ENCODE results near the gene HCN4.
"Not testable (repeated sequence)": the region's sequence is repeated elsewhere in the genome, so short reads cannot be mapped to it uniquely, and the experiment has no call there.

The HCN4 gene

GRCh38 chr15:73368301-73369136 lies at the start of gene HCN4:
TSS of gene HCN4 (minus strand) at chr15:73368958. CDS start at chr15:73368270, 688 bp downstream.
- no peaks in the 10 kb centered on the region for H3K9me3 Mint-ChIP-seq
- peaks cover 50% of the 10 kb centered on the region for H3K27me3 Mint-ChIP-seq

GRCh38 chr15:73414876-73415275 lies 46.1 kb upstream of the HCN4 start:
- Mint-ChIP-seq H3K36me3 (no peaks in the 10 kb centered on the region), H3K4me1 (no peaks in the 10 kb centered on the region), H3K4me3 (no peak overlapping the region), H3K9me3 (no peaks in the 10 kb centered on the region), H3K27ac (no peak overlapping the region), H3K27me3 (peaks cover 8% of the 10 kb centered on the region)

More at GRCh38 chr15:73368301-73369136, at the start of gene HCN4:
- Mint-ChIP-seq H3K27ac (no peak within 1 kb of the TSS), H3K36me3 (no peaks in the 10 kb centered on the region), H3K4me3 (no peak within 1 kb of the TSS), H3K4me1 (no peaks in the 10 kb centered on the region)

GRCh38 chr15:73403171-73403570 lies 34.4 kb upstream of the HCN4 start:
- Mint-ChIP-seq H3K27ac (no peak overlapping the region), H3K4me1 (no peaks in the 10 kb centered on the region), H3K27me3 (peaks cover 6% of the 10 kb centered on the region), H3K9me3 (no peaks in the 10 kb centered on the region), H3K4me3 (no peak overlapping the region), H3K36me3 (no peaks in the 10 kb centered on the region)

GRCh38 chr15:73400222-73400621 lies 31.5 kb upstream of the HCN4 start:
- H3K27ac Mint-ChIP-seq, result not testable (repeated sequence)

GRCh38 chr15:73398861-73399260 lies 30.1 kb upstream of the HCN4 start:
- no peak overlapping the region for H3K27ac Mint-ChIP-seq
- no peaks in the 10 kb centered on the region for H3K9me3 Mint-ChIP-seq
- no peaks in the 10 kb centered on the region for H3K4me1 Mint-ChIP-seq
- no peak overlapping the region for H3K4me3 Mint-ChIP-seq
- H3K36me3 Mint-ChIP-seq, result no peaks in the 10 kb centered on the region
- H3K27me3 Mint-ChIP-seq, result peaks cover 6% of the 10 kb centered on the region

More at GRCh38 chr15:73400222-73400621, 31.5 kb upstream of the HCN4 start:
- not testable (repeated sequence) for H3K4me1 Mint-ChIP-seq, H3K36me3 Mint-ChIP-seq, H3K4me3 Mint-ChIP-seq, H3K27me3 Mint-ChIP-seq, H3K9me3 Mint-ChIP-seq

- Mint-ChIP-seq H3K36me3 (no peaks in the 10 kb centered on the region), H3K4me1 (no peaks in the 10 kb centered on the region), H3K4me3 (no peak overlapping the region), H3K27me3 (peaks cover 6% of the 10 kb centered on the region), H3K27ac (no peak overlapping the region), H3K9me3 (no peaks in the 10 kb centered on the region)
Measured at GRCh38 chr15:73397461-73397860, 28.7 kb upstream of the HCN4 start.

- Mint-ChIP-seq H3K27me3 (peaks cover 11% of the 10 kb centered on the region), H3K27ac (no peak overlapping the region), H3K36me3 (no peaks in the 10 kb centered on the region), H3K4me1 (no peaks in the 10 kb centered on the region), H3K9me3 (no peaks in the 10 kb centered on the region), H3K4me3 (no peak overlapping the region)
Measured at GRCh38 chr15:73395671-73396070, 26.9 kb upstream of the HCN4 start.

GRCh38 chr15:73394782-73395181 lies 26.0 kb upstream of the HCN4 start:
- H3K27me3 Mint-ChIP-seq, result peaks cover 12% of the 10 kb centered on the region
- no peak overlapping the region for H3K4me3 Mint-ChIP-seq
- no peaks in the 10 kb centered on the region for H3K4me1 Mint-ChIP-seq
- H3K9me3 Mint-ChIP-seq, result no peaks in the 10 kb centered on the region
- no peaks in the 10 kb centered on the region for H3K36me3 Mint-ChIP-seq
- no peak overlapping the region for H3K27ac Mint-ChIP-seq

GRCh38 chr15:73393336-73393735 lies 24.6 kb upstream of the HCN4 start:
- Mint-ChIP-seq H3K36me3 (no peaks in the 10 kb centered on the region), H3K9me3 (no peaks in the 10 kb centered on the region), H3K27ac (no peak overlapping the region), H3K4me1 (no peaks in the 10 kb centered on the region), H3K27me3 (peaks cover 7% of the 10 kb centered on the region), H3K4me3 (no peak overlapping the region)

GRCh38 chr15:73392025-73392424 lies 23.3 kb upstream of the HCN4 start:
- Mint-ChIP-seq H3K9me3 (no peaks in the 10 kb centered on the region), H3K27ac (no peak overlapping the region), H3K36me3 (no peaks in the 10 kb centered on the region), H3K27me3 (peaks cover 7% of the 10 kb centered on the region), H3K4me3 (no peak overlapping the region), H3K4me1 (no peaks in the 10 kb centered on the region)

- no peaks in the 10 kb centered on the region for H3K9me3 Mint-ChIP-seq
- no peak overlapping the region for H3K4me3 Mint-ChIP-seq
- H3K4me1 Mint-ChIP-seq, result no peaks in the 10 kb centered on the region
- no peak overlapping the region for H3K27ac Mint-ChIP-seq
- no peaks in the 10 kb centered on the region for H3K36me3 Mint-ChIP-seq
- peaks cover 7% of the 10 kb centered on the region for H3K27me3 Mint-ChIP-seq
Measured at GRCh38 chr15:73391128-73391872, 22.5 kb upstream of the HCN4 start.

GRCh38 chr15:73389971-73390544 lies 21.3 kb upstream of the HCN4 start:
- no peak overlapping the region for H3K27ac Mint-ChIP-seq
- no peaks in the 10 kb centered on the region for H3K36me3 Mint-ChIP-seq
- peaks cover 12% of the 10 kb centered on the region for H3K27me3 Mint-ChIP-seq
- no peaks in the 10 kb centered on the region for H3K9me3 Mint-ChIP-seq
- H3K4me3 Mint-ChIP-seq, result no peak overlapping the region
- H3K4me1 Mint-ChIP-seq, result no peaks in the 10 kb centered on the region

- H3K36me3 Mint-ChIP-seq, result no peaks in the 10 kb centered on the region
- no peaks in the 10 kb centered on the region for H3K4me1 Mint-ChIP-seq
- H3K4me3 Mint-ChIP-seq, result no peak overlapping the region
- no peak overlapping the region for H3K27ac Mint-ChIP-seq
- H3K9me3 Mint-ChIP-seq, result no peaks in the 10 kb centered on the region
- peaks cover 13% of the 10 kb centered on the region for H3K27me3 Mint-ChIP-seq
Measured at GRCh38 chr15:73389539-73389938, 20.8 kb upstream of the HCN4 start.

GRCh38 chr15:73388256-73388781 lies 19.6 kb upstream of the HCN4 start:
- Mint-ChIP-seq H3K4me3 (no peak overlapping the region), H3K9me3 (no peaks in the 10 kb centered on the region), H3K4me1 (no peaks in the 10 kb centered on the region), H3K36me3 (no peaks in the 10 kb centered on the region), H3K27me3 (peaks cover 13% of the 10 kb centered on the region), H3K27ac (no peak overlapping the region)

GRCh38 chr15:73387507-73388255 lies 18.9 kb upstream of the HCN4 start:
- H3K27ac Mint-ChIP-seq, result no peak overlapping the region
- no peaks in the 10 kb centered on the region for H3K9me3 Mint-ChIP-seq
- no peaks in the 10 kb centered on the region for H3K4me1 Mint-ChIP-seq
- H3K4me3 Mint-ChIP-seq, result no peak overlapping the region
- no peaks in the 10 kb centered on the region for H3K36me3 Mint-ChIP-seq
- H3K27me3 Mint-ChIP-seq, result peaks cover 13% of the 10 kb centered on the region
